HG03342 (cell line): Measurements from ENCODE around the gene PLEKHG4.

Experiments used
- ATAC-seq: cut with Tn5 transposase; IDR thresholded peaks from one replicate; pipeline ENCODE4 v1.9.1; 2021; ENCODE audit warnings: mild to moderate bottlenecking, moderate library complexity; ENCODE audit not compliant: unreplicated experiment

The PLEKHG4 gene

DNA sequence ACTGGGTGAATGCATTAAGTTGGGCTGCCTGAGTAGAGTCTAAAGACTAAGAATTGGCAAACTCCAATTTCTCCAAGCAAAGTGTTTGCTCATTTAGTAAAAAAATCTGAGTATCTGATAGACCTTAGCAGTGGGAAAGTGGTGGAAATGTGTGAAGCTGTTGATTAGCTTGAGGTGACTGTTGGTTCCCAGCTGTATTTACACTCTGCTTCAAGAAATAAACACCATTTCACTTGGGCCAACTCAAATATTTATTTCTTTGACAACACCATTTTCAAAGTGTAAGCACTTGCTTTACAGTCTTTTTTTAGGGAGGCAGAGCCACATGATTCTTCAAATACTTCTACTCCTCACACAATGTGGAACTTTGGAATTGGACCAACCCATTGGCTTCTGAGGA, 38.5 kb downstream of the PLEKHG4 start:
- no peak for ATAC-seq

GRCh38 chr16:67326115-67326471, 46.8 kb downstream of the PLEKHG4 start:
- ATAC-seq, result no peak

- ATAC-seq, result no peak
These were observed 47.4 kb downstream of the PLEKHG4 start, which contains the start of the genes KCTD19 and LRRC36 for GRCh38 chr16:67326472-67327309. KCTD19 (minus strand) TSS chr16:67326741; CDS start chr16:67326707, 34 bp downstream. LRRC36 (plus strand) TSS chr16:67326815; CDS start chr16:67326863, 48 bp downstream.

- no peak for ATAC-seq
These were observed 48.4 kb downstream of the PLEKHG4 start for GRCh38 chr16:67327743-67328142.

GRCh38 chr16:67329901-67330300, 50.6 kb downstream of the PLEKHG4 start:
- ATAC-seq, result no peak

- no peak for ATAC-seq
These were observed 54.0 kb downstream of the PLEKHG4 start for GRCh38 chr16:67333315-67333714.

- ATAC-seq, result no peak
These were observed 56.8 kb downstream of the PLEKHG4 start for GRCh38 chr16:67336116-67336515.

DNA sequence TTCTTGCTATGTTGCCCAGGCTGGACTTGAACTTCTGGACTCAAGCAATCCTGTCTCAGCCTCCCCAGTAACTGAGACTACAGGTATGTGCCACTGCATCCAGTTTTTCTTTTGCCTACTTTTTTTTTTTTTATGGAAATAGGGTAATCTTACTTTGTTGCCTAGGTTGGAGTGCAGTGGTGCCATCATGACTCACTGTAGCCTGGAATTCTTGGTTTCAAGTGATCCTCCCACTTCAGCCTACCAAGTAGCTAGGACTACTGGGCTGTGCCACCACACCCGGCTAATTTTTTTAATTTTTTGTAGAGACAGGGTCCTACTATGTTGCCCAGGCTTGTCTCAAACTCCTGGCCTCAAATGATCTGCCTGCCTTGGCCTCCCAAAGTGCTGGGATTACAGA, 57.3 kb downstream of the PLEKHG4 start:
- ATAC-seq, result no peak
